Keratinocyte (primary cell): ENCODE results near the gene C4orf50. TPM values are rescaled to one million over a fixed set of nuclear protein-coding genes. Genes with fewer than 3 reads are reported as not detected.

Experiments used
- DNase-seq: peaks from one replicate; pipeline ENCODE4 v3.0.0-alpha.2; 2011; ENCODE audit warnings: low read depth, missing footprints, low spot score
- FAIRE-seq: peaks from 2 replicates; lab custom pipeline; 2011; peaks lifted over from hg19 to GRCh38; lab: Jason Lieb, UNC
- H2AFZ ChIP-seq: 2 replicates; pipeline ENCODE4 v1.6.0; 2012; ENCODE audit warnings: low read length, control low read depth, inconsistent platforms; ENCODE audit not compliant: control insufficient read depth
- H3K27ac ChIP-seq: 2 replicates; pipeline ENCODE4 v1.5.1; 2011; ENCODE audit warnings: low read length; ENCODE audit not compliant: control insufficient read depth, insufficient read depth
- H3K27me3 ChIP-seq: 3 replicates; pipeline ENCODE4 v1.6.0; 2011; ENCODE audit warnings: low read length; ENCODE audit not compliant: control insufficient read depth, insufficient read depth; ENCODE audit errors: extremely low read depth
- H3K36me3 ChIP-seq, 2 experiments: 2 replicates in 1 of 2; 3 replicates in 1 of 2; pipeline ENCODE4 v1.5.1; 2011; ENCODE audit warnings: low read length in 2 of 2, mild to moderate bottlenecking in 1 of 2; ENCODE audit not compliant: control insufficient read depth in 2 of 2, insufficient read depth in 2 of 2; ENCODE audit errors: extremely low read depth in 1 of 2
- H3K4me1 ChIP-seq: 3 replicates; pipeline ENCODE4 v1.5.1; 2011; ENCODE audit warnings: low read length; ENCODE audit not compliant: control insufficient read depth, insufficient read depth; ENCODE audit errors: extremely low read depth
- H3K4me2 ChIP-seq: 3 replicates; pipeline ENCODE4 v1.6.0; 2011; ENCODE audit warnings: low read depth, low read length; ENCODE audit not compliant: control insufficient read depth, insufficient read depth; ENCODE audit errors: extremely low read depth
- H3K4me3 ChIP-seq, 3 experiments: fragments of 200-600 bp in 1 of 3; sonication (generic) in 1 of 3; 2 replicates in 2 of 3; 3 replicates in 1 of 3; pipeline ENCODE4 v1.5.1; 2011 to 2016; ENCODE audit warnings: low read length in 3 of 3, mild to moderate bottlenecking in 3 of 3, control low read depth in 2 of 3, inconsistent platforms in 1 of 3, low read depth in 1 of 3, mixed read lengths in 1 of 3, mixed run types in 1 of 3, moderate library complexity in 1 of 3; ENCODE audit not compliant: control insufficient read depth in 2 of 3, insufficient read depth in 2 of 3; ENCODE audit errors: extremely low read depth in 1 of 3
- H3K79me2 ChIP-seq: 2 replicates; pipeline ENCODE4 v1.6.0; 2012; ENCODE audit warnings: low read length; ENCODE audit not compliant: control insufficient read depth, insufficient read depth
- H3K9ac ChIP-seq: 3 replicates; pipeline ENCODE4 v1.6.0; 2011; ENCODE audit warnings: low read length; ENCODE audit not compliant: control insufficient read depth, insufficient read depth; ENCODE audit errors: extremely low read depth
- H3K9me1 ChIP-seq: 3 replicates; pipeline ENCODE4 v1.6.0; 2011; ENCODE audit warnings: low read length; ENCODE audit not compliant: control insufficient read depth, insufficient read depth; ENCODE audit errors: extremely low read depth
- H3K9me3 ChIP-seq: 2 replicates; pipeline ENCODE4 v1.5.1; 2012; ENCODE audit warnings: low read depth, low read length; ENCODE audit not compliant: control insufficient read depth
- H4K20me1 ChIP-seq: 3 replicates; pipeline ENCODE4 v1.6.0; 2011; ENCODE audit warnings: low read length; ENCODE audit not compliant: control insufficient read depth, insufficient read depth; ENCODE audit errors: extremely low read depth
- EZH2 ChIP-seq: IDR thresholded peaks from one replicate; pipeline ENCODE4 v1.6.1; 2012; ENCODE audit warnings: inconsistent platforms, mild to moderate bottlenecking, low read length, moderate library complexity
- dilution Hi-C: fragments of 300-500 bp; cut with MboI; formaldehyde crosslinking; loops from one replicate; pipeline ENCODE4 v1.7.0; 2020; ENCODE audit warnings: low sequenced_read_pairs; ENCODE audit not compliant: extremely low pct_ligation_motif_present
- polyA plus RNA-seq, 5 experiments: library from polyadenylated mRNA; depleted of rRNA in 3 of 5; stranded (reverse) in 3 of 5; stranded (forward) in 1 of 5; unstranded in 1 of 5; fragments of >200 nt; gene quantifications; 1 replicate in 1 of 5; 2 replicates in 3 of 5; 3 replicates in 1 of 5; pipeline versions ENCODE4 v1.2.1 to v1.2.3, GENCODE V29; 2011 to 2012; ENCODE audit warnings: missing spikeins in 2 of 5, low read depth in 1 of 5, low replicate concordance in 1 of 5
- TF ChIP-seq, protein P1 (sequence below), 3 experiments: IDR thresholded peaks in 1 of 3; conservative IDR thresholded peaks in 1 of 3; optimal IDR thresholded peaks in 1 of 3; 2 replicates in 2 of 3; 3 replicates in 1 of 3; pipeline versions ENCODE3 to v1.5.1; 2011; ENCODE audit warnings: low read length in 3 of 3, mild to moderate bottlenecking in 3 of 3, moderate library complexity in 2 of 3, control low read depth in 1 of 3, inconsistent platforms in 1 of 3; ENCODE audit not compliant: insufficient read depth in 2 of 3; ENCODE audit errors: extremely low read depth in 1 of 3

C4orf50 gene
- polyA plus RNA-seq, 1 donor (not counting 4 experiments of a cell fraction or from before 2014, with no cell fraction given) = not detected

DNA sequence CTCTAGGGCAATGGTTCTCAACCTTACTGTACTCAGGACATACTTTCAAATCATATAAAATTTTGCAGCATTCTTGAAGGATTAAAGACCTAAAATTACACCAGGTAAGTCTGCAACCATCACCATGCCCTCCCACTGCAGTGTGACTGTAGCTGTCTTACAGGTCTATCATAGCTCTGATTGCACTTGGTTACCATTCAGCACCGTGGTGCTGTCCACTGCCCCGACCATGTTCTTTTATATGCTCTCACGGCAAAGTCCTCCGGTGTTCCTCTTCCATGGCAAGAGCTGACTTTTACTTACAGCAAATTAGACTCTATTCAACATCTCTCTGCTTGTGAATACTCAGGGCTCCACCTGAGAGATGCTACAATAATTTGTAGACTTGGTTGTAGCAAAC lies 136.9 kb downstream of the C4orf50 start:
- no peaks in the 10 kb centered on the region for H3K4me1 ChIP-seq
- H3K27me3 ChIP-seq = peaks cover 7% of the 10 kb centered on the region
- no peak overlapping the region for H3K9ac ChIP-seq
- no peak overlapping the region for H2AFZ ChIP-seq
- no peaks in the 10 kb centered on the region for H3K36me3 ChIP-seq
- TF ChIP-seq, protein P1, sequence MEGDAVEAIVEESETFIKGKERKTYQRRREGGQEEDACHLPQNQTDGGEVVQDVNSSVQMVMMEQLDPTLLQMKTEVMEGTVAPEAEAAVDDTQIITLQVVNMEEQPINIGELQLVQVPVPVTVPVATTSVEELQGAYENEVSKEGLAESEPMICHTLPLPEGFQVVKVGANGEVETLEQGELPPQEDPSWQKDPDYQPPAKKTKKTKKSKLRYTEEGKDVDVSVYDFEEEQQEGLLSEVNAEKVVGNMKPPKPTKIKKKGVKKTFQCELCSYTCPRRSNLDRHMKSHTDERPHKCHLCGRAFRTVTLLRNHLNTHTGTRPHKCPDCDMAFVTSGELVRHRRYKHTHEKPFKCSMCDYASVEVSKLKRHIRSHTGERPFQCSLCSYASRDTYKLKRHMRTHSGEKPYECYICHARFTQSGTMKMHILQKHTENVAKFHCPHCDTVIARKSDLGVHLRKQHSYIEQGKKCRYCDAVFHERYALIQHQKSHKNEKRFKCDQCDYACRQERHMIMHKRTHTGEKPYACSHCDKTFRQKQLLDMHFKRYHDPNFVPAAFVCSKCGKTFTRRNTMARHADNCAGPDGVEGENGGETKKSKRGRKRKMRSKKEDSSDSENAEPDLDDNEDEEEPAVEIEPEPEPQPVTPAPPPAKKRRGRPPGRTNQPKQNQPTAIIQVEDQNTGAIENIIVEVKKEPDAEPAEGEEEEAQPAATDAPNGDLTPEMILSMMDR (optimal IDR thresholded peaks at IDR 0.05 in 1 of 3, IDR thresholded peaks at IDR 0.05 in 1 of 3, conservative IDR thresholded peaks at IDR 0.05 in 1 of 3; ENCODE audit: extremely low read depth in 1 of 3, insufficient read depth in 2 of 3, low read length in 3 of 3) = no peak
- TF ChIP-seq EZH2 = no peak
- H3K9me3 ChIP-seq = no peaks in the 10 kb centered on the region
- H3K4me3 ChIP-seq = no peak overlapping the region
- FAIRE-seq (no peak), DNase-seq (no peak)
- H4K20me1 ChIP-seq = no peaks in the 10 kb centered on the region
- H3K27ac ChIP-seq = no peak overlapping the region
- no peaks in the 10 kb centered on the region for H3K9me1 ChIP-seq
- no peak overlapping the region for H3K4me2 ChIP-seq
- dilution Hi-C loops = no loop called here
- H3K79me2 ChIP-seq = no peaks in the 10 kb centered on the region

DNA sequence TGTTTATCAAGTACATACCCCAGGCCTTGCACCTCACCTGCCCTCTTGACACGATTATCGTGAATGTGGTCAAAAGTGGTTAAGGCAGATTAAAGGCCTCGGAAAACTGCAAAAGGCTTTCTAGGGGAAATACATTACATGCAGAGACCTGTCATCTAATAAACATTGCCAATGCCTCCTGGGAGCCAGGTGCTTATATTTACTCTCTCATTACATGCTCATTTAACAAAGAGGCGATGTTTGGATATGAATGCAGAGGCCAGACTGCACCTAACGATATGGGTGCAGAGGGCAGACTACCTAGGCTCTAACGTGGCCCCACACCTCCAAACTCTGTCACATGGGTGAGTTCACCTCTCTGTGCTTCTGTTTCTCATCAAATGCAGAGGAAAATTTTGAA lies 139.9 kb downstream of the C4orf50 start:
- Histone ChIP-seq H3K4me1 (no peaks in the 10 kb centered on the region), H3K9me1 (no peaks in the 10 kb centered on the region), H3K9me3 (no peaks in the 10 kb centered on the region), H3K27me3 (peaks cover 4% of the 10 kb centered on the region), H3K36me3 (no peaks in the 10 kb centered on the region), H3K79me2 (no peaks in the 10 kb centered on the region), H3K4me2 (no peak overlapping the region), H4K20me1 (no peaks in the 10 kb centered on the region), H3K4me3 (no peak overlapping the region), H2AFZ (no peak overlapping the region), H3K9ac (no peak overlapping the region), H3K27ac (no peak overlapping the region)
- no peak for FAIRE-seq
- dilution Hi-C loops = no loop called here
- no peak for DNase-seq
- TF ChIP-seq, protein P1 (optimal IDR thresholded peaks at IDR 0.05 in 1 of 3, IDR thresholded peaks at IDR 0.05 in 1 of 3, conservative IDR thresholded peaks at IDR 0.05 in 1 of 3; ENCODE audit: extremely low read depth in 1 of 3, insufficient read depth in 2 of 3, low read length in 3 of 3) = no peak
- TF ChIP-seq EZH2 = no peak
